Measurements from ENCODE around the gene AMDHD2.

The AMDHD2 gene, protein sequence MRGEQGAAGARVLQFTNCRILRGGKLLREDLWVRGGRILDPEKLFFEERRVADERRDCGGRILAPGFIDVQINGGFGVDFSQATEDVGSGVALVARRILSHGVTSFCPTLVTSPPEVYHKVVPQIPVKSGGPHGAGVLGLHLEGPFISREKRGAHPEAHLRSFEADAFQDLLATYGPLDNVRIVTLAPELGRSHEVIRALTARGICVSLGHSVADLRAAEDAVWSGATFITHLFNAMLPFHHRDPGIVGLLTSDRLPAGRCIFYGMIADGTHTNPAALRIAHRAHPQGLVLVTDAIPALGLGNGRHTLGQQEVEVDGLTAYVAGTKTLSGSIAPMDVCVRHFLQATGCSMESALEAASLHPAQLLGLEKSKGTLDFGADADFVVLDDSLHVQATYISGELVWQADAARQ

DNA sequence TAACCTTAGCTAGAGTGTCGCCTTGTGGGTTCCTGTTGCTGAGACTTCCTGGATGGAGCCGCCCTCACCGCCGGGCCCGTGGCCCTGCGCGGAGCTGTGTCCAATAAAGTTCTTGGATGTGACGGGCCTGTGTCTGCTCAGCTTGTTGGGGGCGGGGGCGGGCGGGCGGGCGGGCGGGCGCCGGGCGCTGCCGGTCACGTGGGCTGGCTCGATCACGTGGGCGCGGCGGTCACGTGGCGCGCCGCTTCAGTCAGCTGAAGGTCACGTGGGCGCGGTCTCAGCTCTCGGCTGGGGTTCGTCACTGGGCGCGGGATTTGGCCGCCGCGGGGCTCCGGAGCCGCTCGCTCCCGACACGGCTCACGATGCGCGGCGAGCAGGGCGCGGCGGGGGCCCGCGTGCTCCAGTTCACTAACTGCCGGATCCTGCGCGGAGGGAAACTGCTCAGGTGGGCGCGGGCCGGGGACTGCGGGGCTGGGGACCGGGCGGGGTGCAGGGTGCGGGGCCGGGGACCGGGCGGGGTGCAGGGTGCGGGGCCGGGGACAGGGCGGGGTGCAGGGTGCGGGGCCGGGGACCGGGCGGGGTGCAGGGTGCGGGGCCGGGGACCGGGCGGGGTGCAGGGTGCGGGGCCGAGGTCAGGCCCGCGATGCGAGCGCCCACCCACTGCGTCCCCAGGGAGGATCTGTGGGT, at the start of gene AMDHD2:
TSS of gene AMDHD2 (plus strand) at position 275 of the 687 bp plus-strand sequence. CDS start at position 363, 88 bp downstream.
- no peaks in the 10 kb centered on the region for H3K27me3 ChIP-seq (ENCODE audit: insufficient read depth, poor library complexity, severe bottlenecking)
- no peaks in the 10 kb centered on the region for H3K9me3 ChIP-seq (ENCODE audit: severe bottlenecking)
- ATAC-seq (ENCODE audit: low read depth) (peak; percentile 63), DNase-seq (ENCODE audit: low spot score) (peak; percentile 92)
- H3K36me3 ChIP-seq (ENCODE audit: low read depth): peaks cover 33% of the 10 kb centered on the region
- H3K4me1 ChIP-seq (ENCODE audit: insufficient read depth, poor library complexity, severe bottlenecking): peaks cover 16% of the 10 kb centered on the region
- TF ChIP-seq, protein P1, sequence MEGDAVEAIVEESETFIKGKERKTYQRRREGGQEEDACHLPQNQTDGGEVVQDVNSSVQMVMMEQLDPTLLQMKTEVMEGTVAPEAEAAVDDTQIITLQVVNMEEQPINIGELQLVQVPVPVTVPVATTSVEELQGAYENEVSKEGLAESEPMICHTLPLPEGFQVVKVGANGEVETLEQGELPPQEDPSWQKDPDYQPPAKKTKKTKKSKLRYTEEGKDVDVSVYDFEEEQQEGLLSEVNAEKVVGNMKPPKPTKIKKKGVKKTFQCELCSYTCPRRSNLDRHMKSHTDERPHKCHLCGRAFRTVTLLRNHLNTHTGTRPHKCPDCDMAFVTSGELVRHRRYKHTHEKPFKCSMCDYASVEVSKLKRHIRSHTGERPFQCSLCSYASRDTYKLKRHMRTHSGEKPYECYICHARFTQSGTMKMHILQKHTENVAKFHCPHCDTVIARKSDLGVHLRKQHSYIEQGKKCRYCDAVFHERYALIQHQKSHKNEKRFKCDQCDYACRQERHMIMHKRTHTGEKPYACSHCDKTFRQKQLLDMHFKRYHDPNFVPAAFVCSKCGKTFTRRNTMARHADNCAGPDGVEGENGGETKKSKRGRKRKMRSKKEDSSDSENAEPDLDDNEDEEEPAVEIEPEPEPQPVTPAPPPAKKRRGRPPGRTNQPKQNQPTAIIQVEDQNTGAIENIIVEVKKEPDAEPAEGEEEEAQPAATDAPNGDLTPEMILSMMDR (IDR thresholded peaks at IDR 0.05; ENCODE audit: poor library complexity, severe bottlenecking): no peak
- H3K4me3 ChIP-seq (ENCODE audit: severe bottlenecking): peak within 1 kb of the TSS; percentile 55
- peak within 1 kb of the TSS; percentile 38 for H3K27ac ChIP-seq (ENCODE audit: poor library complexity, severe bottlenecking)

DNA sequence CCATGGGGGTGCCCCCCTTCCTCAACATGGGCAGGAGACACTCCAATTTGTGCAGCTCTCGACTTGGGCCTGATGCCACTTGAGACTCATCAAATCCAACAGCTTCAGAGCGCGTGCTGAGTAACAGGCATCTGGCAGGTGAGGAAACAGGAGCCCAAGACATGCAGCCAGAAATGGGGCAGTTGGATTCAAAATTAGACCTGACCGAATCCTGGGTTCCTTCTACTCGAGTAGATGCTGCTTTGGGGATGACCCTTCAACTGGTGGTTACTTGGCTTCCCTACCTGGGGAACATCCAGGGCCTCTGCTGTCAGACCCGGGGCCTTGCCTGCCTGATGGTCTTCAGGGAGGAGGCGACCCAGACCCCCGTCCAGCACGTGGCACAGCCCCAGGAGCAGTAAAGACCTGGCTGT, 49.6 kb upstream of the AMDHD2 start:
- H3K4me3 ChIP-seq (ENCODE audit: severe bottlenecking): no peak overlapping the region
- H3K4me1 ChIP-seq (ENCODE audit: insufficient read depth, poor library complexity, severe bottlenecking): no peaks in the 10 kb centered on the region
- H3K36me3 ChIP-seq (ENCODE audit: low read depth): no peaks in the 10 kb centered on the region
- no peak overlapping the region for H3K27ac ChIP-seq (ENCODE audit: poor library complexity, severe bottlenecking)
- peaks cover 6% of the 10 kb centered on the region for H3K27me3 ChIP-seq (ENCODE audit: insufficient read depth, poor library complexity, severe bottlenecking)
- no peaks in the 10 kb centered on the region for H3K9me3 ChIP-seq (ENCODE audit: severe bottlenecking)
- TF ChIP-seq, protein P1 (IDR thresholded peaks at IDR 0.05; ENCODE audit: poor library complexity, severe bottlenecking): no peak
- no peak for ATAC-seq (ENCODE audit: low read depth)
- no peak for DNase-seq (ENCODE audit: low spot score)

DNA sequence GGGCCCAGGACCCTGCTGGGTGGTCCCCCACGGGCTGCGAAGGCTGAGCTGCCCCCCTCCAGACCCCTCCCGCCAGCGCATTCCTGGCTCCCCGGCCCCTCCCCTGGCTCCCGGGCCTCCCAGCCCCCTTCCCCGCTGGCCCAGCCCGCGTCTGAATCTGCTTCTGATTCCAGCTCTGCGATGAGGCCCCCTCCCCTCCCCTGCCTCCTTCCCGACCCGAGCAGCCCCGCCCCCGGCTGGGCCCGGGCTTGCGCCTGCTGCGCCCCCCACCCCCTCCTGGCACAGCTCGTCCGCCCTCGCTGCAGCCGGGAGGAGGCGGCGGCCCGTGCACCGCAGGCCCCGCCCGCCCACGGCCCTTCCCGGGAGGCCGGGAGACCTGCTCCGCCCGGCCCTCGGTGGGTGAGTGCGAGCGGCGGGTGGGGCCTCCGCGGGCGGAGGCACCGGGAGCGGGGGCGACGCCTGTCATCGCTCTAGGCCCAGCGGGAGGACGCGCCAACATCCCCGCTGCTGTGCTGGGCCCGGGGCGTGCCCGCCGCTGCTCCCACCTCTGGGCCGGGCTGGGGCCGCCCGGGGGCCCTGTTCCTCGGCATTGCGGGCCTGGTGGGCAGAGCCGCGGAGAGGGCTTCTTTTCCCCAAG, 49.0 kb upstream of the AMDHD2 start, which contains the start of gene NTN3:
TSS of gene NTN3 (plus strand) at position 282 of the 637 bp plus-strand sequence. CDS start 405 bp downstream, outside the sequence.
- TF ChIP-seq, protein P1 (IDR thresholded peaks at IDR 0.05; ENCODE audit: poor library complexity, severe bottlenecking): no peak
- Histone ChIP-seq H3K27me3 (ENCODE audit: insufficient read depth, poor library complexity, severe bottlenecking) (peaks cover 6% of the 10 kb centered on the region), H3K4me1 (ENCODE audit: insufficient read depth, poor library complexity, severe bottlenecking) (no peaks in the 10 kb centered on the region), H3K36me3 (ENCODE audit: low read depth) (no peaks in the 10 kb centered on the region), H3K9me3 (ENCODE audit: severe bottlenecking) (no peaks in the 10 kb centered on the region), H3K4me3 (ENCODE audit: severe bottlenecking) (peak within 1 kb of the TSS; percentile 7), H3K27ac (ENCODE audit: poor library complexity, severe bottlenecking) (no peak within 1 kb of the TSS)
- ATAC-seq (ENCODE audit: low read depth) (peak; percentile 1; the same call in 2 of the 3 replicates), DNase-seq (ENCODE audit: low spot score) (no peak)

DNA sequence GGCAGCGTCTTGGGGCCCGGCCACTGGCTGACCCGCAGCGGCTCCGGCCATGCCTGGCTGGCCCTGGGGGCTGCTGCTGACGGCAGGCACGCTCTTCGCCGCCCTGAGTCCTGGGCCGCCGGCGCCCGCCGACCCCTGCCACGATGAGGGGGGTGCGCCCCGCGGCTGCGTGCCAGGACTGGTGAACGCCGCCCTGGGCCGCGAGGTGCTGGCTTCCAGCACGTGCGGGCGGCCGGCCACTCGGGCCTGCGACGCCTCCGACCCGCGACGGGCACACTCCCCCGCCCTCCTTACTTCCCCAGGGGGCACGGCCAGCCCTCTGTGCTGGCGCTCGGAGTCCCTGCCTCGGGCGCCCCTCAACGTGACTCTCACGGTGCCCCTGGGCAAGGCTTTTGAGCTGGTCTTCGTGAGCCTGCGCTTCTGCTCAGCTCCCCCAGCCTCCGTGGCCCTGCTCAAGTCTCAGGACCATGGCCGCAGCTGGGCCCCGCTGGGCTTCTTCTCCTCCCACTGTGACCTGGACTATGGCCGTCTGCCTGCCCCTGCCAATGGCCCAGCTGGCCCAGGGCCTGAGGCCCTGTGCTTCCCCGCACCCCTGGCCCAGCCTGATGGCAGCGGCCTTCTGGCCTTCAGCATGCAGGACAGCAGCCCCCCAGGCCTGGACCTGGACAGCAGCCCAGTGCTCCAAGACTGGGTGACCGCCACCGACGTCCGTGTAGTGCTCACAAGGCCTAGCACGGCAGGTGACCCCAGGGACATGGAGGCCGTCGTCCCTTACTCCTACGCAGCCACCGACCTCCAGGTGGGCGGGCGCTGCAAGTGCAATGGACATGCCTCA, 48.3 kb upstream of the AMDHD2 start:
- Histone ChIP-seq H3K4me3 (ENCODE audit: severe bottlenecking) (peak overlapping the region; percentile 7), H3K27ac (ENCODE audit: poor library complexity, severe bottlenecking) (no peak overlapping the region)

More for the DNA sequence above, 48.3 kb upstream of the AMDHD2 start:
- ATAC-seq (ENCODE audit: low read depth) (no peak), DNase-seq (ENCODE audit: low spot score) (no peak)
- TF ChIP-seq, protein P1 (IDR thresholded peaks at IDR 0.05; ENCODE audit: poor library complexity, severe bottlenecking): no peak
- H3K9me3 ChIP-seq (ENCODE audit: severe bottlenecking): no peaks in the 10 kb centered on the region
- H3K4me1 ChIP-seq (ENCODE audit: insufficient read depth, poor library complexity, severe bottlenecking): no peaks in the 10 kb centered on the region
- H3K27me3 ChIP-seq (ENCODE audit: insufficient read depth, poor library complexity, severe bottlenecking): peaks cover 6% of the 10 kb centered on the region
- no peaks in the 10 kb centered on the region for H3K36me3 ChIP-seq (ENCODE audit: low read depth)

Measured in RWPE2 (cell line).